ENCODE data around the gene ECI1.

The ECI1 gene

DNA sequence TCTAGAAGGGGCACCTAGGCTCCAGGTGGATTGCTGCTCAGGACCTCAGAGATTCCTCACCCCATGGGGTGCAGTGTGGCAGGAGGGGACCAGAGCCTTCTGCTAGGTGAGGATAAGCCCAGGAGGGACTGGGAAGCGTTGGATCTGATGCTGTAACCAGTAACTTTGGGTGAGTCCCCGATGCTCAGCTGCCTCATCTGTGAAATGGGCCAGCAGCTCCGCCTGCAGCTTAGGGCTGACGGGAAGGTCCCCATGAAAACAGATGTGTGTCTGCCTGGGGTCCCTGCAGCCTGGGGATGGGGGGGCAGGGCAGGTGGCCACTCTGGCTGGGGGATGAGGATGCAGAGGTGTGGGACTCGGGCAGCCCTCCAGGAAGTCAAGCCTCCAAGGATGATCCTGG is 52.3 kb downstream of the ECI1 start:
- TF ChIP-seq POLR2AphosphoS5 (IDR thresholded peaks at IDR 0.05; ENCODE audit: low read depth, low read length) (no peak), FOXP2 (optimal IDR thresholded peaks at IDR 0.05; ENCODE audit: borderline replicate concordance, extremely low read depth, extremely low read length, insufficient read depth) (no peak), SIN3A (IDR thresholded peaks at IDR 0.05; ENCODE audit: borderline replicate concordance, insufficient read depth, low read length) (no peak), TAF1 (IDR thresholded peaks at IDR 0.05; ENCODE audit: borderline replicate concordance, insufficient read depth, low read length) (no peak)
- TF ChIP-seq, protein P1, sequence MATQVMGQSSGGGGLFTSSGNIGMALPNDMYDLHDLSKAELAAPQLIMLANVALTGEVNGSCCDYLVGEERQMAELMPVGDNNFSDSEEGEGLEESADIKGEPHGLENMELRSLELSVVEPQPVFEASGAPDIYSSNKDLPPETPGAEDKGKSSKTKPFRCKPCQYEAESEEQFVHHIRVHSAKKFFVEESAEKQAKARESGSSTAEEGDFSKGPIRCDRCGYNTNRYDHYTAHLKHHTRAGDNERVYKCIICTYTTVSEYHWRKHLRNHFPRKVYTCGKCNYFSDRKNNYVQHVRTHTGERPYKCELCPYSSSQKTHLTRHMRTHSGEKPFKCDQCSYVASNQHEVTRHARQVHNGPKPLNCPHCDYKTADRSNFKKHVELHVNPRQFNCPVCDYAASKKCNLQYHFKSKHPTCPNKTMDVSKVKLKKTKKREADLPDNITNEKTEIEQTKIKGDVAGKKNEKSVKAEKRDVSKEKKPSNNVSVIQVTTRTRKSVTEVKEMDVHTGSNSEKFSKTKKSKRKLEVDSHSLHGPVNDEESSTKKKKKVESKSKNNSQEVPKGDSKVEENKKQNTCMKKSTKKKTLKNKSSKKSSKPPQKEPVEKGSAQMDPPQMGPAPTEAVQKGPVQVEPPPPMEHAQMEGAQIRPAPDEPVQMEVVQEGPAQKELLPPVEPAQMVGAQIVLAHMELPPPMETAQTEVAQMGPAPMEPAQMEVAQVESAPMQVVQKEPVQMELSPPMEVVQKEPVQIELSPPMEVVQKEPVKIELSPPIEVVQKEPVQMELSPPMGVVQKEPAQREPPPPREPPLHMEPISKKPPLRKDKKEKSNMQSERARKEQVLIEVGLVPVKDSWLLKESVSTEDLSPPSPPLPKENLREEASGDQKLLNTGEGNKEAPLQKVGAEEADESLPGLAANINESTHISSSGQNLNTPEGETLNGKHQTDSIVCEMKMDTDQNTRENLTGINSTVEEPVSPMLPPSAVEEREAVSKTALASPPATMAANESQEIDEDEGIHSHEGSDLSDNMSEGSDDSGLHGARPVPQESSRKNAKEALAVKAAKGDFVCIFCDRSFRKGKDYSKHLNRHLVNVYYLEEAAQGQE (IDR thresholded peaks at IDR 0.05; ENCODE audit: insufficient read depth in 1 of 2, low read depth in 2 of 2, low read length in 2 of 2) = no peak

DNA sequence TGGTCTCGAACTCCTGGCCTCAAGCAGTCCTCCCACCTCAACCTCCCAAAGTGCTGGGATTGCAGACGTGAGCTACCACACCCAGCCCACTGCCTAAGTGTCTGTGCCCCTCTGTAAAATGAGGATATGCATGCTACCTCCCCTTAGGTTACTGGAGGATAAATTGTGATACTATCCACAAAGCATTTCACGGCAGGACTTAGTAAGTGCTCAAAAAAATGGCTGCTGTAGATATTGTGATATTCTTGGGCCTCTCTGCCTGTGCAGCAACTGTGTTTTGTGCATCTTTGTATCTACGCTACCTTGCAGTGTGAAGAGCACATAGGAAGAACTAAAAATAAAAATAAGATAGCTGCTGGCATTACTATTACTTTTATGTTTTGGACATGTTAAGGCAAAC is 53.1 kb downstream of the ECI1 start:
- no peak for TF ChIP-seq TAF1 (IDR thresholded peaks at IDR 0.05; ENCODE audit: borderline replicate concordance, insufficient read depth, low read length)
- TF ChIP-seq SIN3A (IDR thresholded peaks at IDR 0.05; ENCODE audit: borderline replicate concordance, insufficient read depth, low read length) = no peak
- TF ChIP-seq FOXP2 (optimal IDR thresholded peaks at IDR 0.05; ENCODE audit: borderline replicate concordance, extremely low read depth, extremely low read length, insufficient read depth) = no peak
- TF ChIP-seq POLR2AphosphoS5 (IDR thresholded peaks at IDR 0.05; ENCODE audit: low read depth, low read length) = no peak

DNA sequence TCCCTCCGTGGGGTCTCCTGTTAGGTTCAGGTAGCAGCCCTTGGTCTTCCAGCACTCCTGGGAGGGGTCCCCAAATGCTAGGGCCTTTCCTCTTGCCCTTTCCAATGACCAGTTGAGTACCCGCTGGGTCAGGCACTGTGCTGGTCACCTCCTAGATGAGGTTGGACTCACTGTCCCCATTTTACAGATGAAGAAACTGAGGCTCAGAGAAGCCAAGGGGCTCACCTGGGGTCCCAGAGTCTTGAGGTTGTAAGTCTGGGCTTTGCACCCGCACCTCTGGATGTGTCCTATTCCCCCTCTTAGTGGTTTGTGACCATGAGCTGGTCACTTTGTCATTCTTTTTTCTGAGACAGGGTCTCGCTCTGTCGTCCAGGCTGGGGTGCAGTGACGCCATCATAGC is 53.6 kb downstream of the ECI1 start:
- TF ChIP-seq SIN3A (IDR thresholded peaks at IDR 0.05; ENCODE audit: borderline replicate concordance, insufficient read depth, low read length) (no peak), FOXP2 (optimal IDR thresholded peaks at IDR 0.05; ENCODE audit: borderline replicate concordance, extremely low read depth, extremely low read length, insufficient read depth) (no peak), POLR2AphosphoS5 (IDR thresholded peaks at IDR 0.05; ENCODE audit: low read depth, low read length) (no peak), TAF1 (IDR thresholded peaks at IDR 0.05; ENCODE audit: borderline replicate concordance, insufficient read depth, low read length) (no peak)
- TF ChIP-seq, protein P1 (IDR thresholded peaks at IDR 0.05; ENCODE audit: insufficient read depth in 1 of 2, low read depth in 2 of 2, low read length in 2 of 2) = no peak

DNA sequence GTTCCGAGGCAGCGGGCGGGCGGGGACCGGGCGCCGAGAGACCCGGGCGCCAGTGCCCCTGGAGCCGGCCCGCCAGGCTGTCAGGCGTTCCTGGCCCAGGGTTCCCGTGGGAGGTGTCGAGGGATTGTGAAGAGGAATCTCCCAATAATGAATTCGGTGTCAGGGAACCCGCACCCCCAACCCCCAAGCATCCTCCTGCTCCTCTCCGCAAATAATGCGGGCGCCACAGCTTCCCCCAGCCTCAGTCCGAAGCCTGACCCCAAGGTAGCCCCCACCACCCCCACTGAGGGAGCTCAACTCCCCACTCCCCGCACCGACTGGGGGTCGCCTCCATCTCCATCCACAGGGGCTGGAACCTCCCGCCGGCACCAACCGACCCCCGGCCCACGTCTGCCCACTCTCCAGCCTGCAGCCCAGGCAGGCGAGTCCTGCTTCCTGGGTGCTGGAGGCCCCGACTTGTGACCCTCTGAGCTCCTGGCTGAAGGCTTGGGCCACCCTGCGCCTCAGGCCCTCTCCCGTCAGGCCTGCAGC is 54.3 kb downstream of the ECI1 start:
- TF ChIP-seq TAF1 (IDR thresholded peaks at IDR 0.05; ENCODE audit: borderline replicate concordance, insufficient read depth, low read length) (no peak), SIN3A (IDR thresholded peaks at IDR 0.05; ENCODE audit: borderline replicate concordance, insufficient read depth, low read length) (no peak), FOXP2 (optimal IDR thresholded peaks at IDR 0.05; ENCODE audit: borderline replicate concordance, extremely low read depth, extremely low read length, insufficient read depth) (no peak), POLR2AphosphoS5 (IDR thresholded peaks at IDR 0.05; ENCODE audit: low read depth, low read length) (no peak)
- TF ChIP-seq, protein P1 (IDR thresholded peaks at IDR 0.05; ENCODE audit: insufficient read depth in 1 of 2, low read depth in 2 of 2, low read length in 2 of 2) = no peak

DNA sequence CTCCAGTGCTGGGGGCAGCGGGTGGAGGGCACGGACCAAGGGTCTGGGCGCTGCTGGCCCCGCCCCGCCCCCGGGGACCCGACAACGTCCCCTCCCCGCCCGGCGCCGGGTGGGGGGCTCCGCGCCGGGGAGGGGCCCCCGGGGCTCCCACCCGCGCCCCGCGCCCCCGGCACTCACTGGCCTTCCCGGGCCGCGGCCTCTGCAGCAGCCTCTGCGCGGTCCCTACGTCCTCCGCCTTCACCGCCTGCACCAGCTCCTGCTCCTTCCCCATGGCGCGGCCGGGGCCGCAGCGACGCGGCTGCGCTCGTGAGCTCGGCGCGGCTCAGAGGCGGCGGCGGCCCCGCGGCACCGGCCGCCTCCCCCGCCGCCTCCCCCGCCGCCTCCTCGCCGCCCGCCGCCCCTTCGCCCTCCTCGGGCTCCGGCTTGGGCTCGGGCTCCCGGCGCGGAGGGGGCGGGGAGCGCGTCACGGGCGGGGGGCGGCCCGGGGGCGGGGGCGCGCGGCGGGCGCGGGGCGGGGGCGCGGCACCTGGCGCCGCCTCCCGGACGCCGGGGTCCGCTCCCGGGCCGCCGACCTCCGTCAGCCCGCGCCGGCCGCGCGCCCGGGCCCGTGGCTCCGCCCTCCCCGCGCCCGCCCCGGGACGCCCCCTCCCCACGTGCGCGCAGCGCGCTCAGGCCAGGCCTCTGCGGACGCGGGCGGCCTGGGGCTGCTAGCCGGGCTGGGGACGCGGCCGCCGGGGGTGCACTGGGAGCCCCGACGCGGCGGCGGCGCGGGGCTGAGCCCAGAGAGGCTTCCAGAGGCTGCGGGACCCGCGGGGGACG is 55.0 kb downstream of the ECI1 start, which contains the start of gene CASKIN1:
Gene CASKIN1 (minus strand): TSS at position 444 of the 819 bp plus-strand sequence. CDS start 173 bp downstream, at position 271.
- TF ChIP-seq SIN3A (IDR thresholded peaks at IDR 0.05; ENCODE audit: borderline replicate concordance, insufficient read depth, low read length) (no peak), POLR2AphosphoS5 (IDR thresholded peaks at IDR 0.05; ENCODE audit: low read depth, low read length) (no peak), TAF1 (IDR thresholded peaks at IDR 0.05; ENCODE audit: borderline replicate concordance, insufficient read depth, low read length) (no peak), FOXP2 (optimal IDR thresholded peaks at IDR 0.05; ENCODE audit: borderline replicate concordance, extremely low read depth, extremely low read length, insufficient read depth) (no peak)
- TF ChIP-seq, protein P1 (IDR thresholded peaks at IDR 0.05; ENCODE audit: insufficient read depth in 1 of 2, low read depth in 2 of 2, low read length in 2 of 2) = no peak
